ENCODE data around the gene FAM13B.

DNA sequence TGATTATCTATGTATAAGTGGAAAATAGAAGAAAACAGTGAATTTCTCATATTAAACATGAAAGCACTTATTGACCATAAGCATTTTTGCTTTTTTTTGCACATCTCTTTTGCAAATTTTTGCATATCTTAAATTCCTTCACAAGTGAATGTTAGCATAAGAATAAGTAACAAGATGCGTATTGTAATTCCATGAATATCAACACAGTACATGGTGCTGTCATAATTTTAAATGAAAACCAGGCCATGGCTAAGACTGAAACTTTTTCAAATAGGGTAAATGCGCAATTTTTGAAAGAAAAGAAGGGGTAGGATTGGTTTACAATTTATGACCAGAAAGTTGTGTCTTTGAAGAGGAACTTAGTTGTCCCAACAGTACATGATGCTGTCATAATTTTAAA is 17.0 kb downstream of the FAM13B start:
- TF ChIP-seq ASH2L (IDR thresholded peaks at IDR 0.05; ENCODE audit: low read length) (no peak), CBX8 (IDR thresholded peaks at IDR 0.05; ENCODE audit: borderline replicate concordance, low read depth, low read length) (no peak), SP2 (IDR thresholded peaks at IDR 0.05; ENCODE audit: low read length) (no peak), CBX5 (IDR thresholded peaks at IDR 0.05; ENCODE audit: low read depth, low read length) (no peak), EZH2 (IDR thresholded peaks at IDR 0.05; ENCODE audit: low read depth, low read length, severe bottlenecking) (no peak)
- TF ChIP-seq, protein P1, sequence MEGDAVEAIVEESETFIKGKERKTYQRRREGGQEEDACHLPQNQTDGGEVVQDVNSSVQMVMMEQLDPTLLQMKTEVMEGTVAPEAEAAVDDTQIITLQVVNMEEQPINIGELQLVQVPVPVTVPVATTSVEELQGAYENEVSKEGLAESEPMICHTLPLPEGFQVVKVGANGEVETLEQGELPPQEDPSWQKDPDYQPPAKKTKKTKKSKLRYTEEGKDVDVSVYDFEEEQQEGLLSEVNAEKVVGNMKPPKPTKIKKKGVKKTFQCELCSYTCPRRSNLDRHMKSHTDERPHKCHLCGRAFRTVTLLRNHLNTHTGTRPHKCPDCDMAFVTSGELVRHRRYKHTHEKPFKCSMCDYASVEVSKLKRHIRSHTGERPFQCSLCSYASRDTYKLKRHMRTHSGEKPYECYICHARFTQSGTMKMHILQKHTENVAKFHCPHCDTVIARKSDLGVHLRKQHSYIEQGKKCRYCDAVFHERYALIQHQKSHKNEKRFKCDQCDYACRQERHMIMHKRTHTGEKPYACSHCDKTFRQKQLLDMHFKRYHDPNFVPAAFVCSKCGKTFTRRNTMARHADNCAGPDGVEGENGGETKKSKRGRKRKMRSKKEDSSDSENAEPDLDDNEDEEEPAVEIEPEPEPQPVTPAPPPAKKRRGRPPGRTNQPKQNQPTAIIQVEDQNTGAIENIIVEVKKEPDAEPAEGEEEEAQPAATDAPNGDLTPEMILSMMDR (IDR thresholded peaks at IDR 0.05; ENCODE audit: control extremely low read depth in 1 of 3, insufficient read depth in 1 of 3, low read depth in 1 of 3, low read length in 3 of 3) = no peak
- TF ChIP-seq, protein P2, sequence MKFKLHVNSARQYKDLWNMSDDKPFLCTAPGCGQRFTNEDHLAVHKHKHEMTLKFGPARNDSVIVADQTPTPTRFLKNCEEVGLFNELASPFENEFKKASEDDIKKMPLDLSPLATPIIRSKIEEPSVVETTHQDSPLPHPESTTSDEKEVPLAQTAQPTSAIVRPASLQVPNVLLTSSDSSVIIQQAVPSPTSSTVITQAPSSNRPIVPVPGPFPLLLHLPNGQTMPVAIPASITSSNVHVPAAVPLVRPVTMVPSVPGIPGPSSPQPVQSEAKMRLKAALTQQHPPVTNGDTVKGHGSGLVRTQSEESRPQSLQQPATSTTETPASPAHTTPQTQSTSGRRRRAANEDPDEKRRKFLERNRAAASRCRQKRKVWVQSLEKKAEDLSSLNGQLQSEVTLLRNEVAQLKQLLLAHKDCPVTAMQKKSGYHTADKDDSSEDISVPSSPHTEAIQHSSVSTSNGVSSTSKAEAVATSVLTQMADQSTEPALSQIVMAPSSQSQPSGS (IDR thresholded peaks at IDR 0.05; ENCODE audit: low read length) = no peak

Measured in H1 (cell line).